Measurements from ENCODE around the gene MACROD1.
A peak's percentile ranks its signal among the peaks of the same experiment; 100 is the strongest.

MACROD1 gene

GRCh38 chr11:64165842-64166635 is at the start of gene MACROD1:
TSS of gene MACROD1 (minus strand) at chr11:64166113. CDS start at chr11:64165994, 119 bp downstream.
- peak; percentile 47 to 72 (median 66) for DNase-seq

GRCh38 chr11:64211181-64211872 is 45.4 kb upstream of the MACROD1 start:
- DNase-seq, result no peak

GRCh38 chr11:64210301-64211020 is 44.5 kb upstream of the MACROD1 start:
- no peak for DNase-seq

GRCh38 chr11:64209563-64209843 is 43.6 kb upstream of the MACROD1 start:
- DNase-seq, result no peak

- DNase-seq, result no peak
Measured at GRCh38 chr11:64208796-64209562, 43.1 kb upstream of the MACROD1 start.

- DNase-seq, result no peak
Measured at GRCh38 chr11:64208086-64208795, 42.3 kb upstream of the MACROD1 start.

- DNase-seq, result peak; percentile 48 to 70 (median 59)
Measured at GRCh38 chr11:64207256-64208085, 41.6 kb upstream of the MACROD1 start.

GRCh38 chr11:64206457-64207255 is 40.7 kb upstream of the MACROD1 start, which contains the start of gene FERMT3:
TSS of gene FERMT3 (plus strand) at chr11:64206721. CDS start at chr11:64207365, 644 bp downstream.
- DNase-seq, result peak; percentile 38 to 73 (median 68)

- DNase-seq, result peak; percentile 73 to 83 (median 82)
Measured at GRCh38 chr11:64204464-64204989, 38.6 kb upstream of the MACROD1 start.

- no peak for DNase-seq
Measured at GRCh38 chr11:64204080-64204440, 38.1 kb upstream of the MACROD1 start.

- no peak for DNase-seq
Measured at GRCh38 chr11:64203421-64204079, 37.6 kb upstream of the MACROD1 start.

GRCh38 chr11:64202992-64203391 is 37.1 kb upstream of the MACROD1 start:
- no peak for DNase-seq

GRCh38 chr11:64201543-64201942 is 35.6 kb upstream of the MACROD1 start:
- DNase-seq, result no peak

GRCh38 chr11:64198511-64198910 is 32.6 kb upstream of the MACROD1 start:
- no peak for DNase-seq

GRCh38 chr11:64196626-64197025 is 30.7 kb upstream of the MACROD1 start:
- no peak for DNase-seq

- DNase-seq, result no peak
Measured at GRCh38 chr11:64192434-64192833, 26.5 kb upstream of the MACROD1 start.

GRCh38 chr11:64186492-64187165 is 20.7 kb upstream of the MACROD1 start:
- peak in 4 of 6 experiments; percentile 26 to 47 (median 44) for DNase-seq

DNA sequence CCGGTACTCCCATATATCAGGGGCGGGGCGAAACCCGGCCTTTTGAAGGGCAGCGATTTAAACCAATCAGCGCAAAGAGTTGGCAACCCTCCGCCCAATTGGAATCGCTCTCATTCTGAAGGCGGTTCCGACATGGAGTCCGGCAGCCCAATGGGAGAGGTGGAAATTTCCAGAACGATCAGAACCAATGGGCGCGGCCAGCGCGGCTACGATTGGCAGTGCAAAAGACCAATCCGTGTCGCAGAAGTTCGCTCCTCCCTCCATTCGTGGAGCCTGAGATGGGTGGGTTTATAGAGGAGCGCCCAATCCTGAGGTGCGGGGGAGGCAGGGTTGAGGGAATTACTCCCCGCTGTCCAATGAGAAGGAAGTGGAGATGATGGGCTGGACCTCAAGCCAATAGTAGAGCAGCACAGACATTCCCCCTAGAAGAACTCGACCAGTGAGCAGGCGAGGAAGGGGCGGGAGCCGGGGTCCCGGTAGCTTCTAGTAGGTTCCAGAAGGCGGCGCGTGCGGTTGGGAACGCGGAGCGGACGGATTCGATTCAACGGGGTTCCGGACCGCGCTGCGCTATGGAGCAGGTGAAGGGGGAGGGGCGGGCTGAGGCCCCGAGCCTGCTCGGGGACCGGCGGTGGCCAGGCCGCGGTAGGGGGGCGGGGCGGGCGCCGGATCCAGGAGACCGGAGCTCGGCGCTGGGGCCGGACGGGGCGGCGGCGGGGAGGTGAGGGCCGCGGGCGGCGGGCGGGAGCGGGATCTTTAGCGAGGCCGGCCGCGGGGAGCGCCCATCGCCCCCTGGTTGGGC is 20.0 kb upstream of the MACROD1 start, which contains the start of gene STIP1:
Gene STIP1, plus strand, starts transcription at position 479 of the 799 bp plus-strand sequence. Its CDS starts 91 bp downstream, at position 570.
- DNase-seq, result peak; percentile 97 to 100 (median 99)

Measured in stimulated activated naive CD4-positive, alpha-beta T cell (primary cell).